Eye (tissue), 1 donor: ENCODE measurements around the gene PF4V1.
A peak's percentile ranks its signal among the peaks of the same experiment; 100 is the strongest.

Experiments used
- DNase-seq: peaks from one replicate; pipeline ENCODE4 v3.0.0-alpha.2; 2015

The PF4V1 gene, protein sequence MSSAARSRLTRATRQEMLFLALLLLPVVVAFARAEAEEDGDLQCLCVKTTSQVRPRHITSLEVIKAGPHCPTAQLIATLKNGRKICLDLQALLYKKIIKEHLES

DNA sequence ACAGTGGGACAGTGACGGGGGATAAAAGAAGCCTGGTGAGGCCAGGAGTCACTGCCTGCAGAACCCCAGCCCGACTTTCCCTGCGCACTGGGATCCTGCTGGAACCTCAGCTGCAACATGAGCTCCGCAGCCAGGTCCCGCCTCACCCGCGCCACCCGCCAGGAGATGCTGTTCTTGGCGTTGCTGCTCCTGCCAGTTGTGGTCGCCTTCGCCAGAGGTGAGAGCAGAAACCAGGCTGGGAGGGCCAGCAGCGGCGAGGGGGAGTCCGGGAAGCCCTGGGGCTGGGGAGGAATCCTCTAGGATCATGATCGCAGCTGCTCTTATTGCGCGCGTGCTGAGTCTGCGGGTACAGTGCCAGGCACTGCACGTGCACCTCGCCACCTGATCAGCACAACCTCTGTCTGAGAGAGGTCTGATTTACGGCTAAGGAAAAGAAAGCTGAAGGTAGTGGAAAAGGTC lies at the start of gene PF4V1:
PF4V1 (plus strand) TSS at position 51 of the 459 bp plus-strand sequence; CDS start at position 118, 67 bp downstream.
- peak; percentile 45 for DNase-seq

DNA sequence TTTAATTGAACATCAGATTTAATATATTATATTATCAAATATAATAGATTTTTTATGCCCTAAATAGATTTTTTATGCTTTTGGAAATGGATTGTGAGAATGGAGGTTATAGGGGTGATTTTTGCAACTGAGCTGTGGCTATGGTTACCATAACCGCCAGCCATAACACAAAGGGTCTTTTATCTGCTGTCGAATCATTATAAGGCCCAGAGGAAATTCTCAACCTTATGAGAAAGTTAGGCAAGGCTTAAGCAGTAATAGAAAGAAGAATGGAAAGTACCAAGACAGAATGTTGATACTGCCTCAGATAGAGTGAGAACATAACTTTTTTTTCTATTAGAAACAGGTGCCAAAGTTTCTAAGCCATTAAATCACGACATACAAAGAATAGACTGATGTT lies 42.9 kb upstream of the PF4V1 start:
- no peak for DNase-seq

DNA sequence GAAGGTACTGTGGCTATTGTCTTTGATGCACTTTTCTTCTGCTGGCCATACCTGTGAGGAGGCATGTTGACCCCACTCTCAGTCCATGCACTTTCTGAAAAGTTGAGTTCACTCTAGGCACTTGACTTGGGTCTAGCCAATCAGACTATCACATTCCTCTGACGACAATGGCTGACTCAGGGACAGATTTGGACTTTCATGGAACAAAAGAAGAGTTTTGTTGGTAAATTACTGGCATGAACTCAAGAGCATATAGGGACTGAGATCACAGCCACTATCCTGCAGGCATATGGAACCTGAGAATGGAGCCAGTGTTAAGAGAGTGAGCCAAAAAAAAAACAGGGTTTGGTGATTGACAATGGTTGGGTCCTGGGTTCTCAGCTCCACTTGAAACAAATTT lies 41.3 kb upstream of the PF4V1 start:
- DNase-seq, result no peak

DNA sequence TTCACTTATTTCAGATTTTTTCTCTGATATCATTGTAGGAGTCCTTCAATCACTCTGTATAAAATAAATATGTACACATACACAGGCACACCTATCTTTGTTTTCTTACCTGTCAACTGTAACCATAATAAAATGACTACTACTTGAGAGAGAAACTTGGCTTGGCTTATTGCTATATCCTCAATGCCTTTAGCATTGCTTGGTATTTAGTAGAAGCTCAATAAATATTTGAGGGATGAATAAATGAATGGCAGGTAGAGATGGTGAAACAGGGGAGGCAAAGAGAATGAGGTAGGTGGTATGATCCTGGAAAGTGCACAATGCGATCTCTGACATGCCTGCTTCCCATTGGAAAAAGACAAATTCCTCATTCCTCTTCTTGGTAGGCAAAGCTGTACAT lies 38.4 kb upstream of the PF4V1 start:
- no peak for DNase-seq

DNA sequence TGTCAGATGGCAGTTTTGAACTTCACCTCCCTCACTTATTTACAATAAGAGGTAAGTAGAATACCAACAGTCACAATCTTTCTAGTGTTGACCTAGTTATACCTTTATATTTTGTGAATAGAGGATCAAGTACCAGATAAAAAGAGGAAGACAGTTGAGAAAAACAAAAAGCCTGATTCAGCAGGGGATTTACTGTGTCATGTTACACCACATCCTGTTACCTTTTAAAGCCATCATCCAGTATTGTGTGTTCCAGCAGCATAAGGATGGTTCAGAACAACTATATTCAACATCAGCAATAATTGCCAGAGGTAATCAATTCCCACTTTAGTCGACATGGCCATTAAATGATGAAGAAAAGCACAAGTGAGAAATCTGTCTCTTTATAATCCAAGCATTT lies 38.0 kb upstream of the PF4V1 start:
- no peak for DNase-seq

DNA sequence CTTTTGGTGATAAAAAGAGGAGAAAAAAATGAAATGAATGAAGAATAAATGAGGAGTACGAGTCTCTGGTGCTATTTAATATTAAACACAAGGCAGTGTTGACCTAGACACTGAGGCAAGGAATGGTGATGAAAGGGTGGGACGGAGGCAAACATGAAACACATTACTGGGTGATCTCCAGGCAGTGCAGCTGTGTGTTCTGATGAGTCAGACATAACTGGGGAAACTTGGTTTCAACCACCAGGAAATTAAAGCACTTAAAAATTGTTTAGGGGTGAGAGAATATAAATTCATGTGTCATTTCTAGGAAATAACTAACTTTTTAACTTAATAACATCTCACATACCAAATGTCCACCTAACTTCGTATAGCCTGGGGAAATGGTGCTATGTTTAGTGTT lies 36.3 kb upstream of the PF4V1 start:
- no peak for DNase-seq

DNA sequence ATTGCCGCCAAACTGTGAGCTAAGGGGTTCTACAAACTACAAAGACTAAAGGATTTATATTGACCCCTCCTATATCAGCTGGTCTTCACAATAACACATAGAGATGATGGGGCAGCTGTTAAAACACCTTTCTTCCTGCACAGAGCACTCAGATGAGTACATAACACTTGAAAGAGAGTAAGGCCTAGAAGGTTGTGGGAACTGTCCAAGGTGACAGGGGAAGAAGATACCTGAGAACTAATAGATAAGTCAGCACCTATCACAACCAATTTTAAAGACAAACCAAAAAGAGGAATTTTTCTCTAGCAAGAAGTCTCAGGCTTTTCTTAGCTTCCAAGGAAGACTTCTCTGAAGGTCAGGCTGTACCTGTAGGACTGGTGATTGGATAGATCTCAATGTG lies 35.8 kb upstream of the PF4V1 start:
- no peak for DNase-seq

DNA sequence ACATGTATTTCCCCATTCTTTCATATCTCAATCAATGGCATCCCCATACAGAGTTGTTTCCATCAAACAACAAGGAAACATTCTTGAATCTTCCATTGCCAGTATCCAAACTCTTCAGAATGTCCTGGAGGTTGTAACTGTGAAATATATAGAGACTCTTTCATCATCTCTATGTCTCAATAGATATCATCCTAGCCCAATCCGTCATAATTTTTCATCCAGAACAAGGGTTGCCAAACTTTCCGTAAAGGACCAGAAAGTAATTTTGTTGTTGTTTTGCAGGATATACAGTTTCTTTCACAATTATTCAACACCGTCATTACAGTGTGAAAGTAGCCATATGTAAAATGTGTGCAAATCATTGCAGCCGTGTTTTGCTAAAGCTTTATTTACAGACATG lies 31.8 kb upstream of the PF4V1 start:
- DNase-seq, result no peak

DNA sequence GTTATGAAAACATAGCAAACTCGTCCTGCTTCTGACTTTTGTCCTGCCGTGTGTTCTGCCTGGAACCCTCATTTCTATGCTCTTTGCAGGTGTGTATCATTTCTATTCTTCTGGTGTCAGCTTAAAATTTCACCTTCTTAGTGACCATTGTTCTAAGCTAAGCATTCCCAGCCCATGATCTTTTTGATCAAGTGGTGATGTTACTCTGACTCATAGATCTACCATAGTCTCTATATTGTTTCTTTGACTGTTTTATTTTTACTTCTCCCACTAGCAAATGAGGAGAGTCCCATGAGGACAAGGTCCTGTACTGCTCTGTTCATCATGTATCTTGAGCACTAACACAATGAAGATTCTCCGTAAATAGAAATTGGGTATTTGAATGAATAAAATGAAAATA lies 30.7 kb upstream of the PF4V1 start:
- no peak for DNase-seq

DNA sequence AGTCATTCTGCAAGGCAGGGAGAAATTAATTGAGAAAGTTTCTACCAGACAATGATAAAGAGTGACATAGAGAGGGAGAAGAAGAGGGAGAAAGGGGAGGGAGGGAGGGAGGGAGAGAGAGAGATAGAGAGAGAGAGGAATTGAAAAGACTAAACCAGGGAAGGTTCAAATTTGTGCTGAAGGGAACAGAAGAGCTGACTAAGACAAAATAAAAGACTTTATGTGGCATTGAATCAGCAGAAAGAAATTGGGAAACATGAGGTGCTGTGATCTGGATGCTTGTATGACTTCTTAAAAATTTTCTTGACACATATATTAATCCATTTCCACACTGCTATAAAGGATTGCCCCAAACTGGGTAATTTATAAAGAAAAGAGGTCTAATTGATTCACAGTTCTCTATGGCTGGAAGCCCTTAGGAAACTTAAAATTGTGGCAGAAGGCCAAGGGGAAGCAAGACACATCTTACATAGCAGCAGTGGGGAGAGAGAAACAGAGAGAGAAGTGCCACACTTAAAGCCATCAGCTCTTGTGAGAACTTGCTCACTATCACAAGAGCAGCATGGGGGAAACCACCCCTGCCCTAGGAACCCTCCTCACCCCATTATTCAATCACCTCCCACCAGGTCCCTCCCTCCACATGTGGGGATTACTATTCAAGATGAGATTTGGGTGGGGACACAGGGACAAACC lies 30.1 kb upstream of the PF4V1 start:
- no peak for DNase-seq

DNA sequence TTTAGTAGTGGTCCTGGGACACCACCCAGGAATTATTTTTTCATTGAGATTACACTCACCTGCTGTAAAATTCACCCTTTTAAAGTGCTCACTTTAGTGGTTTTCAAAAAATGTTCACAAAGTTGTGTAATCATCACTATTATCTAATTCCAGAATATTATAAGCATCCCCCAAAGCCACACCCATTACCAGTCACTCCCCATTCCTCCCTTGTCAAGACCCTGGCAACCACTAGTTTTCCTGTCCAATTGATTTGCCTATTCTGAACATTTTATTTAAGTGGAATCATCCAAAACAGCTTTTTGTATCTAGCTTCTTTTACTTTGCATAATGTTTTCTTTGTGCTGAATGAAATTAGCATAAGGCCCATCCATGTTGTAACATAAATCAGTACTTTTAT lies 29.3 kb upstream of the PF4V1 start:
- DNase-seq, result no peak

DNA sequence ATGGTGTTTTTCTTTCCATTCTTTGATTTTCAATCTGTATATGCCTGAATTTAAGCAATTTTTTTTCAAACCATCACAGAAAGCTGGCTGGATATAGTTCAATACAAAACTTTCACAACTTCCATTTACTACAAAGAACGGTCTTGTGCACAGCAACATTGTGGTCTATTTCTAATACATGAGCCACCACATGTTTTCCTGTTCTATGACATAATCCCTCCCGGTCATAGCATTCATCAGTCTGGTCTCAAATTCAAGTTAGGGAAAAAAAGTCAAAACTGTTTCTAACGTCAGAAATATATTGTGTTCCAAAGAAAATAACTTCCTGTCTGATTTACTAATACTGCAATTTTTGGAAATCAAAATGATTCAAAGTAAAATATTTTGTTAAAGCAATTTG lies 24.1 kb upstream of the PF4V1 start:
- no peak for DNase-seq

DNA sequence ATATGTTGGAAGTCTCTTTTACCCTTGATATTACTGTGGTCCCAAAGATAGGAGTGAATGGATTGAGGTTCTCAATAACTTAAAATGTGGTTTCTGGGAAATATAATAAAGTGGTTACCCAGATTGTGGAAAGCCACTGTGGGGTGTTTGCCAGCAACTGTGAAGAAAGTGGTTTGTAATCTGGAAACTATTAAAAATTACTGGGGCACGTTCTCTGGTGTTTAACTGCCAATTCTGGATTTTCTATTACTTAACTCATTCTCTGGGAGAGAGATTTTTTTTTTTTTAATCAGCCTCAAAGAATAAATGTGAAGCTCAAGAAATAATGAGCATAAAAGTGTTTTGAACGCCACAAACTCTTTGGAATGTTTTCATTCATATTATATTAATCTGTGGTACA lies 21.5 kb upstream of the PF4V1 start:
- DNase-seq, result no peak

DNA sequence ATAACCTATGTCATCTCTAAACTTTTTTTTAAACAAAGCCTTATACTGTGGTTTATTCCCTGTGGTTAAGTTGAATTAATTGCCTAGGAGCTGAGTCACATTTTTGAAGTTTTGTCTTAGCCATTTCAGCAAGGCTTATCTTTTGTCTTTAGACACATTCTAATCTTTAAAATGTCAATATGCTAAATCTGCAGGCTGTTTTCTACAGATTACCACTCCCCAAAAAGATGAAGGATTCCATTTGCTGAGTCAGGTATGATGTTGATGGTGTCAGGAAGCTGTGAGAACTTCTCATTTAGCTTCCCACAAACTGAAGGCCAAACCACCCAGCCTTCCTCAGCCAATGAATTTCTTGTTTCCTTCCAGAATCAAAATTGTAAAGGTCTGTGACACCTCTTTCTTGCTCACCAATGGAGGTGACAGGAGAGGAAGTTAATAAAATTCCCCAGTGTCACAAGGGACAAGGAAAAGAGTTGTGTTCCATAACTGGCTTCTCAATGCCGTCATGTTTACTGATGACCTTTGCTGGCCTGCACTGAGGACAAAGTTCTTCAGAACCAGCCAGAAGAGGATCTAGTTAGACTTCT lies 20.4 kb upstream of the PF4V1 start:
- no peak for DNase-seq

DNA sequence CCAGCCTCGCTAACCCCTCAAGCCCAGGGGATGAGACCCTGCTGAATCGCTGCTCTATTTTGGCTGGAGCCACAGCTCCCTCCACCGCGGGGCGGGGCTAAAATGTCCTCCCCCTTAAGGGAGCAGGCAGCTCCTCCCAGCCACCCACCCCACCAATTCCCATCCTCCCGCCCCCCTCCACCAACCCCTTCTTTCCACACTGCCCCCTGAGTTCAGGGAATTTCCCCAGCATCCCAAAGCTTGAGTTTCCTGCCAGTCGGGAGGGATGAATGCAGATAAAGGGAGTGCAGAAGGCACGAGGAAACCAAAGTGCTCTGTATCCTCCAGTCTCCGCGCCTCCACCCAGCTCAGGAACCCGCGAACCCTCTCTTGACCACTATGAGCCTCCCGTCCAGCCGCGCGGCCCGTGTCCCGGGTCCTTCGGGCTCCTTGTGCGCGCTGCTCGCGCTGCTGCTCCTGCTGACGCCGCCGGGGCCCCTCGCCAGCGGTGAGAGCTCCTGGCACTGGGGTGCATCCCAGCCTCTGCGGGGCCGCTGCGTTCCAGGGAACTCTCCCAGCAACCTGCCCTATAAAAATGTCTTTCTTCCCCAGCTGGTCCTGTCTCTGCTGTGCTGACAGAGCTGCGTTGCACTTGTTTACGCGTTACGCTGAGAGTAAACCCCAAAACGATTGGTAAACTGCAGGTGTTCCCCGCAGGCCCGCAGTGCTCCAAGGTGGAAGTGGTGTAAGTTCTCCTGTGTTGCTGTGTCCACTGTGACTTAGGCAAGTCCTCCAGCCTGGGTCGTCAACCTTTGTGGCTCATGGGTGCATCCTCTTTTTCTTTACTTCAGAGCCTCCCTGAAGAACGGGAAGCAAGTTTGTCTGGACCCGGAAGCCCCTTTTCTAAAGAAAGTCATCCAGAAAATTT lies 16.5 kb upstream of the PF4V1 start, which contains the start of gene CXCL6:
CXCL6 (plus strand) TSS at position 306 of the 907 bp plus-strand sequence; CDS start at position 379, 73 bp downstream.
- peak; percentile 62 for DNase-seq

DNA sequence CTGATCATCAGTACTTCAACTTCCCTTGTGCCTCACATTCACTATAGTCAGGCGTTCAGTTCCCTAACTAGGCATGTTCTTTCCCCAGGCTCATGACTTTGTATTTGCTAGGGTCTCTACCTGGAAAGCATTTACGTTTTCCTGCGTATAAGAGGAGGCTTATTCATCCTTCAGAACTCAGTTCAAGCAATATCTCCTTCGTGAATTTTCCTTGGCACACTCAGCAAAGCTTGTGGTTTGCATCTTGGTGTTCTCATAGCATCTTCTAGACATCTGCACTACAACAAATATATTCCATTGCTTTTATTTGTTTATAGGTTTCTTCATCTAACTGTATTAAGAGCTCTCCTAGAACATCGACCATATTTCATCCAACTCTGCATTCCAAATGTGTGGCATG lies 14.0 kb upstream of the PF4V1 start:
- no peak for DNase-seq

DNA sequence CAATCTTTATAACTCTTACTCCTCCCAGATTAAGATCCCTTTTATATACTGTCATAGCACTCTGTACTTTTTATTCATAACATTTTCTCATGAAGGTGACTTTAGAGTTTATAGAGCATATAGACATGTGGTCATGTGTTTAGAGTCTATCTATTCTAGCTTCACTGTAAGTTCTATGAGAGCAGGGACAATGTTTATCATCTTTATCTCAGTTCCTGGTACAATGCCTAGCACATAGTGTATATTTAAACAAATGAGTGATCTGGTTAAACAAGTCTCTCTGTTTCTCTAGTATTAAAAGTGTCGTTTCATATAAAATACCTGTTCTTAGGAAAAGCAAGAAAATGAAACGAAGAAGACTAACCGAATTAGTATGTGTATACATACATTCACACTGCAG lies 13.4 kb upstream of the PF4V1 start:
- no peak for DNase-seq

DNA sequence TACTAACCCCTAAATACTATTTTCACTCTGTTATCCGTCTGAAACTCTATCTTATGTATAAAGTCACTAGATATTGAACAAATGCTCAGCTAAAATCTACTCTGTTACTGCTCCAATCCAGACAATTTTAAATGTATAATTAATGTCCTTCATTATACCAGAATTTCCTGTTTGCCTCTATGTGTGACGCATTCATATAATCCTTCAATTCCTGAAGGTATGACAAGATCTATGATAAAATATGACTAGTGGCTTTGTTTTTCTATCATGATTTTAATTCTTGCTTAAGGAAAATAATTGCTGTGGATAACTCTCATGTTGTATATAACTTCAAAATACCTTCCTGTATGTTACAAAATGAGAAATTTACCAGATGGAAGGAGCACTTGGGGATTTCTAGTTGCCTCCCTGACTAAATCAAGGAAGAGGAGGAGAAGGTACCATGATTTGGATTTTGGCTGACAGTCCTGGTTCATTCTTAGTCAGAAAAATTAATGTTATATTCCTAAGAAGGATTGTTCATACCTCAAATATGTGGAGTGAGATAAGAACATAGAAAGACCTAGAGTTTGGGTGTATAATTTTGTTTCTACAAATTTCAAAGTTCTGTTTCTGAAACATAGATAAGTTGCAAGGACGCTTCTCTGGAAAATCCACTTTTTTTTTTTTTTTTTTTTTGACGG lies 11.7 kb upstream of the PF4V1 start:
- DNase-seq, result no peak

DNA sequence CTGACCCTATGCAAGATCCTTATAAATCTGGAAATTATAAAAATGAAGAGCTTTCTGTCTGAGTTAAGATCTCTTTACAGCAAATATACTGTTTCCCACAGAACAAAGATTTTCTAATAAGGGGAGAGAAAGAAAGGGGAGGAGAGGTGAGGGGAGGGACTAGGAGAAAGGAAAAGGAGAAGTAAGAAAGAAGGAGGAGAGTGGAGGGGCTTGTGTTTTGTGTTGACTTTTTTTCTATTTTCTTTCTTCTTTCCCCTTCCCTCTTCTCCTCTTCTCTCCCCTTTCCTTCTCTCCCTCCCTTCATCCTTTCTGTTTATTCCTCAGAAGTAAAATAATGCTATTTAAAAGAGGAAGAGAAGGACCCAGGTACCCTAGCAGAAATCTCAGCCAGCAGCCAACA lies 10.4 kb upstream of the PF4V1 start:
- DNase-seq, result no peak

DNA sequence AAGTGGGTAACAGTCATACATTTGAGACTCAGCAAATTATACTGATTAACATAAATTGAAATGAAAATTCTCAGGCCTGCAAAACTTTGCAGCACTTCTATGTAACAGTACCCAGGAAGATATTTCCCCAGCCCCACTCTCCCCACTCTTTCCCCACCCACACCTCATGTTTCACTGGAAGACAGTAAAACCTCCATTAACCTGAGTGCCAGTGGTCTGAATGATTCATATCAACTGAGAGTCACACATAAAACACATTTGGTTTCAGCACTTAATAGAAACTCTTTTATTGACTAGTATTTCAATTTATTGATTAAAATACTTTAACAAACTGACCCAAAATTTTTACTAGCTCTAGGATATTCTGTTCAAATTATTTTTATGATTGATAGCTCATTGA lies 9.7 kb upstream of the PF4V1 start:
- no peak for DNase-seq

DNA sequence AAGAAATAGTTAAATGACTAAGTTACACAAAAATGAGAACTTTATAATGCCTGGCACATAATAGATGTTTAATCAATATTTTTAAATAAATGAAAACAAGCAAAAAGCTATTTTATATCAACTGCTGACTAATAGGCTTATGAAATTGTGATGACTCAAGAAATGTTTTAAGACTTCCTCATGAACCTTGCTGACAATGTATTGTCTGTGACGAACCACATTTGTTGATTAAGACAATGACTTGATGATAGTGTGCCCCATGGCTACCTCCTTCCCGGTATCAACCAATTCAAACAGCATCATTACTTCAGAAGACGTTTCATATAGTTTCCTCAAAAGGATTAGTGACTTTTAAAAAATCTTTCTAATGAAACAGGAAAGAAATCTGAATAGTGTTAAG lies 8.8 kb upstream of the PF4V1 start:
- no peak for DNase-seq

DNA sequence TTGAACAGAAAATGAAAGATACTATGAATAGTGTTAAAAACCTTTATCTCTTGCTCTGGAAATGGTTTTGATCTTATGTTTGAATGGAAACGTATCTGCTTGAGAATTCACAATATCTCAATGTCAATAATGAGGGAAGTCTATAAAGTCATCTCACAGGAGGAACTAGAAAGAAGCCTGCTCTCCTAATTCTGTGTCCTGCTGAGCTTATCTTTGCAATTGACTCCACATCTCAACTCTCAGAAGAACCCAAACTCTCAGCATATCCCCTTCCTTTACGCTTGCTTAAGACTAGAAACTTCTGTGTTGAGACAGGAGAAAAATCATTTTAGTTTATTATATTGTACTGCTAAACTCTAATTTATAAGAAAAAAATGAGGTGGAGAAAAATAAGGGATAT lies 8.3 kb upstream of the PF4V1 start:
- no peak for DNase-seq
